Body of pancreas (tissue), 4 donors: ENCODE measurements around the gene LSM3.

Experiments used
- CTCF ChIP-seq, 7 experiments: fragments of 450-650 bp in 4 of 7; fragments of 200-600 bp in 3 of 7; sonication (generic) in 3 of 7; IDR thresholded peaks; one replicate each; pipeline ENCODE4 v1.5.1; 2016 to 2019; ENCODE audit warnings: antibody characterized with exemption in 7 of 7
- POLR2A ChIP-seq, 3 donors: fragments of 450-650 bp; IDR thresholded peaks; one replicate each; pipeline ENCODE4 v1.6.1; 2016; ENCODE audit warnings: antibody characterized with exemption in 3 of 3, mild to moderate bottlenecking in 2 of 3

- no peak for TF ChIP-seq POLR2A (IDR thresholded peaks at IDR 0.05)
- TF ChIP-seq CTCF (IDR thresholded peaks at IDR 0.05), result no peak
Observed at GRCh38 chr3:14166877-14167603, 11.6 kb upstream of the LSM3 start.
